K562 (cell line): Measurements from ENCODE around the gene LGALS8. TPM values are rescaled to one million over a fixed set of nuclear protein-coding genes. Genes with fewer than 3 reads are reported as not detected.

ENCODE experiments used
- COPS2 ChIP-seq: fragments of 450-650 bp; conservative IDR thresholded peaks from 2 replicates; pipeline ENCODE4 v1.6.1; 2016; ENCODE audit warnings: mild to moderate bottlenecking, moderate library complexity
- GTF2F1 ChIP-seq: IDR thresholded peaks from 2 replicates; pipeline ENCODE4 v1.6.1; 2011; ENCODE audit warnings: low read depth, low read length, improper control_type of control experiment
- JUN ChIP-seq, 2 experiments: sonication (generic) in 1 of 2; formaldehyde crosslinking in 1 of 2; IDR thresholded peaks; 2 replicates each; pipeline versions ENCODE4 v1.6.1 to v1.8.0; 2012 to 2022; ENCODE audit warnings: borderline replicate concordance in 2 of 2, mild to moderate bottlenecking in 2 of 2, improper control_type of control experiment in 1 of 2, low read depth in 1 of 2, low read length in 1 of 2, missing genetic modification reagents in 1 of 2
- JUNB ChIP-seq: fragments of 450-650 bp; formaldehyde crosslinking; conservative IDR thresholded peaks from 2 replicates; pipeline ENCODE4 v1.4.0; 2020; ENCODE audit warnings: mild to moderate bottlenecking
- LEF1 ChIP-seq: fragments of 450-650 bp; IDR thresholded peaks from 2 replicates; pipeline ENCODE4 v1.6.1; 2016; ENCODE audit warnings: mild to moderate bottlenecking
- MED1 ChIP-seq: sonication (generic); formaldehyde crosslinking; IDR thresholded peaks from 2 replicates; pipeline ENCODE4 v1.8.1; 2023; ENCODE audit warnings: missing genetic modification reagents, borderline replicate concordance
- NRF1 ChIP-seq, 2 experiments: fragments of 450-650 bp; IDR thresholded peaks in 1 of 2; conservative IDR thresholded peaks in 1 of 2; 2 replicates each; pipeline ENCODE4 v1.6.1; 2014; ENCODE audit warnings: mild to moderate bottlenecking in 2 of 2
- ZNF140 ChIP-seq: fragments of 250-450 bp; sonication (Bioruptor Pico); IDR thresholded peaks from 2 replicates; pipeline ENCODE4 v1.8.0; 2021; ENCODE audit warnings: moderate library complexity, mild to moderate bottlenecking, inconsistent platforms
- polyA plus RNA-seq, 8 experiments: library from polyadenylated mRNA; depleted of rRNA in 4 of 8; stranded (reverse) in 5 of 8; unstranded in 3 of 8; fragments of >200 nt; fragmentation: Nextera tagmentation in 2 of 8; fragmentation: Illumina TruSeq in 1 of 8; extraction: Ambion mirVana in 2 of 8; extraction: Trizol in 1 of 8; gene quantifications; 2 replicates each; pipeline versions ENCODE4 v1.2.1 to v1.2.3, GENCODE V29; 2011 to 2014; ENCODE audit warnings: inconsistent platforms in 1 of 8, missing spikeins in 1 of 8
- total RNA-seq, 7 experiments: library from RNA; depleted of rRNA in 6 of 7; stranded (reverse); fragments of >200 nt in 6 of 7; fragmentation: Illumina TruSeq in 2 of 7; extraction: Trizol in 2 of 7; gene quantifications; 2 replicates each; pipeline versions ENCODE4 v1.2.1 to v1.2.3, GENCODE V29; 2011 to 2021; ENCODE audit warnings: low replicate concordance in 1 of 7
- TF ChIP-seq, protein P1 (sequence below), 2 experiments: fragments of 150-350 bp in 1 of 2; IDR thresholded peaks; 2 replicates each; pipeline ENCODE4 v1.6.1; 2012 to 2016; ENCODE audit warnings: low read depth in 2 of 2, low read length in 2 of 2, mild to moderate bottlenecking in 1 of 2, moderate library complexity in 1 of 2

LGALS8 gene
- total and polyA plus RNA-seq, 9 of the 15 experiments (the other 6 are each of a cell fraction or from before 2014, with no cell fraction given): 57.4 to 87.7 (median 70.3) TPM

DNA sequence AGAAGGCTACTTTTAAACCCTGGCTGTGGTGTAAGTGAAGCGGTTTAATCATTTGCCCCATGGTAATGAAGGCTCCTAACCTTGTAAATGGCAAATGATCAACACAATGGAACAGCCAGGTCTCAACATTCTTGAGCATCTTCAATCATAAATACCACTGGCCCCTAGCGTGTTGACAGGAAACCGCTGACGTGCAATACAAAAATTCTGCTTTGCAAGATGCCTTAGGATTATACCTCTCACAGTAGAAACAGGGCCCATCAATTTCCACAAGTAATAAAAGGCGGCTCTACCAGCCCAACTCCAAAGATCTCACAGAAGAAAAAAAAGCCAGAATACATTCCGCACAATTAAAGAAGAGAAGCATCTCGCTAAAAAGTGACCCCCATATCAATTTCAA lies 32.8 kb downstream of the LGALS8 start (continued):
- TF ChIP-seq JUN (IDR thresholded peaks at IDR 0.05; ENCODE audit: borderline replicate concordance, low read depth, low read length) (no peak), JUN (CRISPR knock-in tag; IDR thresholded peaks at IDR 0.05; ENCODE audit: borderline replicate concordance) (no peak), MED1 (CRISPR knock-in tag) (no peak), ZNF140 (CRISPR knock-in tag) (no peak), LEF1 (no peak), JUNB (CRISPR knock-in tag) (no peak), NRF1 (conservative IDR thresholded peaks at IDR 0.05 in 1 of 2, IDR thresholded peaks at IDR 0.05 in 1 of 2) (no peak), COPS2 (no peak), GTF2F1 (no peak)
- TF ChIP-seq, protein P1, sequence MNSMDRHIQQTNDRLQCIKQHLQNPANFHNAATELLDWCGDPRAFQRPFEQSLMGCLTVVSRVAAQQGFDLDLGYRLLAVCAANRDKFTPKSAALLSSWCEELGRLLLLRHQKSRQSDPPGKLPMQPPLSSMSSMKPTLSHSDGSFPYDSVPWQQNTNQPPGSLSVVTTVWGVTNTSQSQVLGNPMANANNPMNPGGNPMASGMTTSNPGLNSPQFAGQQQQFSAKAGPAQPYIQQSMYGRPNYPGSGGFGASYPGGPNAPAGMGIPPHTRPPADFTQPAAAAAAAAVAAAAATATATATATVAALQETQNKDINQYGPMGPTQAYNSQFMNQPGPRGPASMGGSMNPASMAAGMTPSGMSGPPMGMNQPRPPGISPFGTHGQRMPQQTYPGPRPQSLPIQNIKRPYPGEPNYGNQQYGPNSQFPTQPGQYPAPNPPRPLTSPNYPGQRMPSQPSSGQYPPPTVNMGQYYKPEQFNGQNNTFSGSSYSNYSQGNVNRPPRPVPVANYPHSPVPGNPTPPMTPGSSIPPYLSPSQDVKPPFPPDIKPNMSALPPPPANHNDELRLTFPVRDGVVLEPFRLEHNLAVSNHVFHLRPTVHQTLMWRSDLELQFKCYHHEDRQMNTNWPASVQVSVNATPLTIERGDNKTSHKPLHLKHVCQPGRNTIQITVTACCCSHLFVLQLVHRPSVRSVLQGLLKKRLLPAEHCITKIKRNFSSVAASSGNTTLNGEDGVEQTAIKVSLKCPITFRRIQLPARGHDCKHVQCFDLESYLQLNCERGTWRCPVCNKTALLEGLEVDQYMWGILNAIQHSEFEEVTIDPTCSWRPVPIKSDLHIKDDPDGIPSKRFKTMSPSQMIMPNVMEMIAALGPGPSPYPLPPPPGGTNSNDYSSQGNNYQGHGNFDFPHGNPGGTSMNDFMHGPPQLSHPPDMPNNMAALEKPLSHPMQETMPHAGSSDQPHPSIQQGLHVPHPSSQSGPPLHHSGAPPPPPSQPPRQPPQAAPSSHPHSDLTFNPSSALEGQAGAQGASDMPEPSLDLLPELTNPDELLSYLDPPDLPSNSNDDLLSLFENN (IDR thresholded peaks at IDR 0.05; ENCODE audit: low read depth in 2 of 2, low read length in 2 of 2): no peak
- TF ChIP-seq, all 486 proteins: peak for 0
